Right atrium auricular region (tissue), 2 donors: Measurements from ENCODE around the gene KCTD16. TPM values are rescaled to one million over a fixed set of nuclear protein-coding genes. Genes with fewer than 3 reads are reported as not detected.

Experiments
- DNase-seq: peaks from one replicate; pipeline ENCODE4 v3.0.0-alpha.2; 2019; ENCODE audit warnings: low spot score
- H3K27ac ChIP-seq, 2 donors: fragments of 200-600 bp; sonication (generic); 1 replicate in 1 of 2; 2 replicates in 1 of 2; pipeline ENCODE4 v1.5.1; 2016 to 2019
- H3K27me3 ChIP-seq, 2 donors: fragments of 200-600 bp; sonication (generic); one replicate each; pipeline versions ENCODE4 v1.5.1 to v1.6.0; 2017 to 2019
- H3K36me3 ChIP-seq: fragments of 200-600 bp; sonication (generic); one replicate; pipeline ENCODE4 v1.5.1; 2016
- H3K4me1 ChIP-seq, 2 donors: fragments of 200-600 bp; sonication (generic); one replicate each; pipeline versions ENCODE4 v1.5.1 to v1.6.0; 2017 to 2019
- H3K4me3 ChIP-seq, 2 donors: fragments of 200-600 bp; sonication (generic); 1 replicate in 1 of 2; 2 replicates in 1 of 2; pipeline ENCODE4 v1.5.1; 2017 to 2019; ENCODE audit warnings: mild to moderate bottlenecking in 1 of 2, moderate library complexity in 1 of 2
- H3K9me3 ChIP-seq, 2 donors: fragments of 200-600 bp; sonication (generic); one replicate each; pipeline ENCODE4 v1.5.1; 2019
- CTCF ChIP-seq, 2 donors: fragments of 200-600 bp; sonication (generic); IDR thresholded peaks; one replicate each; pipeline ENCODE4 v1.5.1; 2019; ENCODE audit warnings: antibody characterized with exemption in 2 of 2
- total RNA-seq, 2 donors: library from RNA; depleted of rRNA; stranded (reverse); fragments of >200 nt; gene quantifications; one replicate each; pipeline ENCODE4 v1.1.0, GENCODE V29; 2016

The KCTD16 gene
- total RNA-seq, 2 donors from 2014 or later = 0.04 to 0.28 TPM

- H3K4me3 ChIP-seq = no peak overlapping the region
- H3K27ac ChIP-seq = no peak overlapping the region
- DNase-seq = no peak
- H3K36me3 ChIP-seq = no peaks in the 10 kb centered on the region
- no peak for TF ChIP-seq CTCF (IDR thresholded peaks at IDR 0.05)
- no peaks in the 10 kb centered on the region for H3K9me3 ChIP-seq
- no peaks in the 10 kb centered on the region for H3K27me3 ChIP-seq
- H3K4me1 ChIP-seq = no peaks in the 10 kb centered on the region
These were observed 258.7 kb downstream of the KCTD16 start for GRCh38 chr5:144429405-144429804.

GRCh38 chr5:144429905-144430304, 259.2 kb downstream of the KCTD16 start:
- Histone ChIP-seq H3K27ac (no peak overlapping the region), H3K36me3 (no peaks in the 10 kb centered on the region), H3K9me3 (no peaks in the 10 kb centered on the region), H3K4me3 (no peak overlapping the region), H3K4me1 (no peaks in the 10 kb centered on the region), H3K27me3 (no peaks in the 10 kb centered on the region)
- no peak for TF ChIP-seq CTCF (IDR thresholded peaks at IDR 0.05)
- DNase-seq = no peak

GRCh38 chr5:144433140-144433822, 262.6 kb downstream of the KCTD16 start:
- Histone ChIP-seq H3K9me3 (no peaks in the 10 kb centered on the region), H3K27me3 (no peaks in the 10 kb centered on the region), H3K36me3 (no peaks in the 10 kb centered on the region), H3K4me1 (no peaks in the 10 kb centered on the region), H3K4me3 (no peak overlapping the region), H3K27ac (peak overlapping the region in 1 of 2 donors; percentile 45)
- DNase-seq = no peak
- no peak for TF ChIP-seq CTCF (IDR thresholded peaks at IDR 0.05)

GRCh38 chr5:144433893-144434292, 263.2 kb downstream of the KCTD16 start:
- Histone ChIP-seq H3K4me3 (no peak overlapping the region), H3K4me1 (no peaks in the 10 kb centered on the region), H3K27ac (peak overlapping the region in 1 of 2 donors; percentile 45), H3K36me3 (no peaks in the 10 kb centered on the region), H3K27me3 (no peaks in the 10 kb centered on the region), H3K9me3 (no peaks in the 10 kb centered on the region)
- DNase-seq = no peak
- no peak for TF ChIP-seq CTCF (IDR thresholded peaks at IDR 0.05)

GRCh38 chr5:144436007-144436406, 265.3 kb downstream of the KCTD16 start:
- no peaks in the 10 kb centered on the region for H3K27me3 ChIP-seq
- no peaks in the 10 kb centered on the region for H3K36me3 ChIP-seq
- DNase-seq = no peak
- peaks cover 0 to 8% of the 10 kb centered on the region in 2 donors for H3K9me3 ChIP-seq
- no peak overlapping the region for H3K27ac ChIP-seq
- no peak for TF ChIP-seq CTCF (IDR thresholded peaks at IDR 0.05)
- H3K4me1 ChIP-seq = no peaks in the 10 kb centered on the region
- no peak overlapping the region for H3K4me3 ChIP-seq

- Histone ChIP-seq H3K4me1 (no peaks in the 10 kb centered on the region), H3K27me3 (no peaks in the 10 kb centered on the region), H3K9me3 (peaks cover 0 to 19% of the 10 kb centered on the region in 2 donors), H3K4me3 (no peak overlapping the region), H3K27ac (no peak overlapping the region), H3K36me3 (no peaks in the 10 kb centered on the region)
- TF ChIP-seq CTCF (IDR thresholded peaks at IDR 0.05) = no peak
- no peak for DNase-seq
These were observed 267.6 kb downstream of the KCTD16 start for GRCh38 chr5:144438237-144438636.
